Activated gamma-delta T cell treated with Interleukin-2 at 50 U/mL for 16 hours (primary cell): ENCODE results near the gene GZMB.
"Not testable (repeated sequence)": the region's sequence is repeated elsewhere in the genome, so short reads cannot be mapped to it uniquely, and the experiment has no call there.

Source experiments
- DNase-seq: peaks from one replicate; pipeline ENCODE4 v3.0.0-alpha.2; 2020

GZMB gene

DNA sequence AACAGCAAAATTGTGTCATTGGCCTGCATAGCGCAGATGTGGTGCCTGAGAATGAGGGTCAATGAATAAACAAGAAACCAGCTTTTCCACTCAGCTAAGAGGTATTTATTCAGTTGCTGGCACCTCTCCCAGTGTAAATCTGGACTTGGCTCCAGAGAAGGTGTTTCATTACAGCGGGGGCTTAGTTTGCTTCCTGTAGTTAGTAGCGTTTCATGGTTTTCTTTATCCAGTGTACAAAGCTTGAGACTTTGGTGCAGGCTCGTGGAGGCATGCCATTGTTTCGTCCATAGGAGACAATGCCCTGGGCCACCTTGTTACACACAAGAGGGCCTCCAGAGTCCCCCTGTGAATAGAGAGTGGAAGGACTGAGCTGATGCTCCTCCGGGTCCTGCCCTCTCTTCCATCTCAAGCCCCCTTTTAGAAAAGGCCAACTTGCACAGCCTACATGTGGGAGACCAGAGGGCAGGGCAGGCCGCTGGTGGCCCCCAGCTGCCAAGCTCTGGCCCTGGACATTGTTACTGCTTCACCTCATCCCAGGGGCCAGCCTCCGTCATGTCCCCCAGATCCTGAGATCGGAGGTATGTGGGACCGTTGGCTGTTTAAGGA, 3.0 kb downstream of the GZMB start:
- DNase-seq, result no peak

- no peak for DNase-seq
Measured at GRCh38 chr14:24630087-24630871, 3.7 kb downstream of the GZMB start.

GRCh38 chr14:24629521-24629920, 4.5 kb downstream of the GZMB start:
- no peak for DNase-seq

DNA sequence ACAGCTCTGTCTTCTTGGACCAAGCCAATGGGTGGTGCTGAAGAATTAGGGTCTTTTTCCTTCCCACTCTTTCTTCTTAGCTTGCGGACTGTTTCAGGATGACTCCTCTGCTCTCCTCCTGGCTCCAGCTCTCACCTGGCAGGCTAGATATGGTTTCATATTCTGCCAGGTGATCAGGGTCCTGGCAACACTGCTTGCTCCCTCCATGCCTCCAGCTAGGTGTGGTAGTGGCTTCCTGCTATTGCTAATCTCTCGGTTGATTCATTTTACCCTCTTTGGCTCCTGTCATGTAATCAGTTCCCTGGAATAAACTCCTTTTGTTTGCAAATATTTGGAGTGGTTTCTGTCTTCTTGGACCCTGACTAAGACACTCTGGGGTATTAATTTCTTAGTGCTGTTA, 20.2 kb downstream of the GZMB start:
- DNase-seq, result no peak

DNA sequence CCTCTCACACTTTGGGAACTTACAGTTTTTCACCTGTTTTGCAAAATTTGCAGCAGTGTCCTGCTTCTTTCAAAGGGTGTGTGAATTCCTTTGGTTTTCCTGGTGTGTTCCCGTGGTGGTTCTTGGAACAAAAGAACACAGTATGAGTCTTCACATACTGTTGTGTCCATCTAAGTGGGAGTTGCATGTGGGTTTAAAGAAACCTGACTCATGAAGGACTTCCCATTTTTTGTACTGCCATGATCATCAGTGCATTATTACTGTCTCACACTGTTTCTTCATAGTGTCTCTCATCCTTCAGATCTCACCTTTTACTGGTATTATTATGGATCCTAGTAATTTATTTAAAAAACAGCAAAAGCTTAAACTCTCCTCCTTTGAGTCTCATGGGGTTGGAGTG, 20.7 kb downstream of the GZMB start:
- no peak for DNase-seq

DNA sequence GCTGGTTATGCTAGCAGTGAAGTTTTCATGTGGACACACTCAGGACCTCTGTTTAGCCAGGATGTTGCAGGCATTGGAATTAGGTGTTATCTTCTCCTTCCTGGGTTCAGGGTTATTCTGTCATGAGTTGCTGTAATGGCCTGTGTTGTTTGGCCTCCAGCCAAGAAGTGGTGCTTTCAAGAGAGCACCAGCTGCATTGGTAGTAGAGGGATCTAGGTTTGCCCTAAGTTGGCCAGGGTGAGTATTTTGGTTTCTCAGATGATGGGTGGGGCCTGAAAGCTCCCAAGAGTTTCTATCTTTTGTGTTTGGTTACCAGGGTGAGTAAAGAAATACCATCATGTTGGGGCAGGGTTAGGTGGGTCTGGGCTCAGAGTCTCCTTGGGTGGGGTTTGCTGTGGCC, 21.8 kb downstream of the GZMB start:
- no peak for DNase-seq

- no peak for DNase-seq
Measured at GRCh38 chr14:24609655-24610344, 24.2 kb downstream of the GZMB start, which contains the start of gene GZMH. Gene GZMH, minus strand, starts transcription at chr14:24609685. Its CDS starts 72 bp downstream, at chr14:24609613.

DNA sequence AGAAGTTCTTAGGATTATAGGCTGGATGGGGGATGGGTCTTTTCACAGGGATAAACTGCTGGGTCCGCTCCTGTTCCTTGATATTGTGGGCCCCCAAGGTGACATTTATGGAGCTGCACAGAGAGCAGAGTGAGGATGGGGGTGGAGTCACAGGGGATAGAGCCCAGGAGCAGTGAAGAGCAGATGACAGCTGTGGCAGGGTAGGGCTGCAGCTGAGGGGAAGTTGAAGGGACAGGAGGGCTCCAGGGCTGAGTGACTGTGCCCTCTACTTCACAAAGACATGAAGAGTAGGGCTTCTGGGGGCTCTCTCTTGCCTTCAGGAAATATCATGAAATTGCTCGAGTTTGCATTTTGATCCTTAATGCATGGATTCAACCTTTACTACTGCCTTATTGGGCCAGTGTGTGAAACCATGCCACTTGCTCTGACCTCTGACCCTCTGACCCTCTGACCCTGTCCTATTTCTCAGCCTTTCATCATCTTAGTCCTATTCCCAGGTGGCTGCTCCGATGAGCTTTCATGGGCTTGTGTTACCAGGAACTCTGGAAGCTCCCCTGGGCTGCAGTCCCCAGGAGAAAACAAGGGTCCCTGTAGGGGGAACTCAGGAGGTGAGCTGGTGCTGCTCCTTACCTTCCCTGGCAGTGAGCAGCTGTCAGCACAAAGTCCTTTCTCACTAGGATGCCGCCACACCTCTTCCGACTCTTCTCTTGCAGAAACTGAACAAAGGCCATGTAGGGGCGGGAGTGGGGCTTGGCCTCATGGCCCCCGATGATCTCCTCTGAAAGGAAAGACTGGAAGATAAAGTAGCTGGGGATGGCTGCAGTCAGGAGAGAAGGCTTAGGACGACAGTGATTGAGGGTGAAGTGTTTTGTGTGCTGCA, 26.1 kb downstream of the GZMB start:
- no peak for DNase-seq

DNA sequence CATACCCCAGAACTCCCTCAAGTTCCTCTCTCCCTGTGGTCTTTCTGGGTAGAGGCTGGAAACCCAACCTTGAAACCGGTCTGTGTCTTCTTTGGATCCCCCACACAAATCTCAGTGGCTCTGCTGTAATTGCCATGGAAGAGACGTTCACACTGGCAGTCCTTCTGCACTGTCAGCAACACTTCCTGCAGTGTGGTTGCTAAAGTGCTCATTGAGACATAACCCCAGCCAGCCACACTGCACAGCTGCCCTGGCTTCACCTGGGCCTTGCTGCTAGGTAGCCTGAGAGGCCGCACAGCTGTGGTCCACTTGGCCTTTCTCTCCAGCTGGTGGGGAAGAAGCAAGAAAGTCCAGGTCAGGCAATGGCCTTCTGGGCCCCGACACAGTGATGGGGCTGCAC, 26.9 kb downstream of the GZMB start:
- peak; percentile 15 for DNase-seq

DNA sequence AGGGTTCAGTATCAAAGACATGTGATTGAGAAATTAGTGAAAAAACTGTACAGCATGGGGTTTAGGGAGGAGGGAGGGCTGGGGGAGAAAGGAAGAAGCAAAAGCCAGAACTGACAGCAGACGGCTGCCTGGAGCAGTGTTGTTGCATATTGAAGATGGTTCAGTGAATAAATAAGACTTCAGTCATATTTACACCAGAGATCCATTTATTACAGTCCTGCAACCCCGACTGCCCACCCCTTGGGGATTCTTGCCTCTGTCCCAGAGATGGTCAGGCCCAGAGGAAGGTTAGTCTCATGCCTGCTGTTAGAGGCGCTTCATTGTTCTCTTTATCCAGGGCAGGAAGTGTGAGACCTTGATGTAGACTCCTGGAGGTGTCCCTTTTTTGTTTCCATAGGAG, 27.7 kb downstream of the GZMB start:
- no peak for DNase-seq

DNA sequence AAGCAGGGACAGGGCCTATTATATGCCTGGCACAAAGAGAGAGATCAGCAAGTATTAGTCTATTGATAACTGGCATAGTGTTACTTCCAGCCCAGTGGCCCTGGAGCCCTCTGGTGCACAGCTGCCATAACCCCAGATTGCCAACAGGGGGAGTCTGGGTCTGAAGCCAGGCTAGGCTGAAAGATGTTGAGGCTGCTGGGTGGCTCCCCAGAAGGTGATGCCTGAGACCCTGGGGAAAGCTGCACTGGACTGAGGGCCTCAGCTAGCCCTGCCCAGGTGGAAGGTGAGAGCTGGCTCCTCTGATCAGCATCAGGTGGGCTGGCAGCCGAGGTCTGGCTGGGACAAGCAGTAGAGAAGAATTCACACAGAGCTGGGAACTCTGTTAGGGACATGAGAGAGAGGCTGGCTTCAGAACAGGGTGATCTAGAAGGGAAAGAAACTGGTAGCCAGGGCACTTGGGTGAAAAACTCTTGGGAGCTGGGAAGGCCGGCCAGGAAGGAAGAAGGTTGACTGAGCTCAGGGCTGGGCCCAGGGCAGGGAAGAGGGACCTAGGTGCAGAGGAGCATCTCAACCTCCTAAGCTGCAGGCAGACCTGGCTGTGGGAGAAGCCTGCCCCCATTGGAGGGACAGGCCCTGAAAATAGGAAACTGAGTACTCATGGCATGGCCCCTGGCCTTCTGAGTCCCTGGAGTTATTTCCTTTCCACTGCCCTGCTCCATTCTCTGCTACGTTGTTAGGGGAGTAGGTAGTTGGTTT, 28.4 kb downstream of the GZMB start:
- peak; percentile 62 for DNase-seq

GRCh38 chr14:24597403-24597802, 36.6 kb downstream of the GZMB start:
- DNase-seq, result no peak

GRCh38 chr14:24595073-24595808, 38.7 kb downstream of the GZMB start:
- no peak for DNase-seq

GRCh38 chr14:24591004-24591403, 43.0 kb downstream of the GZMB start:
- DNase-seq, result not testable (repeated sequence)

DNA sequence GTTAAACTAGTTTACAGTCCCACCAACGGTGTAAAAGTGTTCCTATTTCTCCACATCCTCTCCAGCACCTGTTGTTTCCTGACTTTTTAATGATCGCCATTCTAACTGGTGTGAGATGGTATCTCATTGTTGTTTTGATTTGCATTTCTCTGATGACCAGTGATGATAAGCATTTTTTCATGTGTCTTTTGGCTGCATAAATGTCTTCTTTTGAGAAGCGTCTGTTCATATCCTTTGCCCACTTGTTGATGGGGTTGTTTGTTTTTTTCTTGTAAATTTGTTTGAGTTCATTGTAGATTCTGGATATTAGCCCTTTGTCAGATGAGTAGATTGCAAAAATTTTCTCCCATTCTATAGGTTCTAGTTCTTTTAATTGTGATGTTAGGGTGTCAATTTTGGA, 49.6 kb downstream of the GZMB start:
- DNase-seq, result not testable (repeated sequence)
